ENCODE results near the gene HOXD3. TPM values are rescaled to one million over a fixed set of nuclear protein-coding genes. Genes with fewer than 3 reads are reported as not detected.

The HOXD3 gene
- polyA plus RNA-seq, 1 donor, result 3.9 TPM

- peaks cover 29% of the 10 kb centered on the region for H3K9me3 ChIP-seq (ENCODE audit: control insufficient read depth, low read depth, low read length)
- no peak overlapping the region for H3K27ac ChIP-seq (ENCODE audit: low read length)
- peaks cover 100% of the 10 kb centered on the region for H3K27me3 ChIP-seq (ENCODE audit: control insufficient read depth, insufficient read depth, low read length)
- no peaks in the 10 kb centered on the region for H3K36me3 ChIP-seq (ENCODE audit: control insufficient read depth, insufficient read depth, low read length)
- no CpG with 5 or more reads among the region's 26 CpGs for WGBS (ENCODE audit: insufficient coverage, low lambda C conversion rate)
- DNase-seq, result no peak
- H3K4me1 ChIP-seq (ENCODE audit: control insufficient read depth, insufficient read depth, low read length), result no peaks in the 10 kb centered on the region
- H3K4me3 ChIP-seq (ENCODE audit: low read length), result no peak overlapping the region
Measured at GRCh38 chr2:176114120-176114929, 42.8 kb upstream of the HOXD3 start.

GRCh38 chr2:176114930-176115625 is 42.0 kb upstream of the HOXD3 start:
- Histone ChIP-seq H3K9me3 (ENCODE audit: control insufficient read depth, low read depth, low read length) (peaks cover 29% of the 10 kb centered on the region), H3K4me1 (ENCODE audit: control insufficient read depth, insufficient read depth, low read length) (no peaks in the 10 kb centered on the region), H3K27ac (ENCODE audit: low read length) (no peak overlapping the region), H3K4me3 (ENCODE audit: low read length) (no peak overlapping the region), H3K27me3 (ENCODE audit: control insufficient read depth, insufficient read depth, low read length) (peaks cover 100% of the 10 kb centered on the region), H3K36me3 (ENCODE audit: control insufficient read depth, insufficient read depth, low read length) (no peaks in the 10 kb centered on the region)
- WGBS (ENCODE audit: insufficient coverage, low lambda C conversion rate), result 7% methylated on average over 8 of the region's 16 CpGs
- DNase-seq, result no peak

GRCh38 chr2:176115883-176116813 is 41.0 kb upstream of the HOXD3 start, which contains the start of gene HOXD10:
Gene HOXD10, plus strand, starts transcription at chr2:176116778. Its CDS starts 56 bp downstream, at chr2:176116834.
- peaks cover 100% of the 10 kb centered on the region for H3K27me3 ChIP-seq (ENCODE audit: control insufficient read depth, insufficient read depth, low read length)
- H3K4me3 ChIP-seq (ENCODE audit: low read length), result no peak within 1 kb of the TSS

GRCh38 chr2:176117162-176117822 is 39.8 kb upstream of the HOXD3 start:
- no peak overlapping the region for H3K27ac ChIP-seq (ENCODE audit: low read length)
- WGBS (ENCODE audit: insufficient coverage, low lambda C conversion rate), result no CpG with 5 or more reads among the region's 40 CpGs

More at GRCh38 chr2:176115883-176116813, 41.0 kb upstream of the HOXD3 start, which contains the start of gene HOXD10:
- H3K9me3 ChIP-seq (ENCODE audit: control insufficient read depth, low read depth, low read length), result peaks cover 29% of the 10 kb centered on the region
- H3K36me3 ChIP-seq (ENCODE audit: control insufficient read depth, insufficient read depth, low read length), result no peaks in the 10 kb centered on the region
- no peaks in the 10 kb centered on the region for H3K4me1 ChIP-seq (ENCODE audit: control insufficient read depth, insufficient read depth, low read length)
- no CpG with 5 or more reads among the region's 66 CpGs for WGBS (ENCODE audit: insufficient coverage, low lambda C conversion rate)
- no peak for DNase-seq
- no peak within 1 kb of the TSS for H3K27ac ChIP-seq (ENCODE audit: low read length)

GRCh38 chr2:176117823-176118371 is 39.2 kb upstream of the HOXD3 start:
- no peak for DNase-seq
- H3K4me1 ChIP-seq (ENCODE audit: control insufficient read depth, insufficient read depth, low read length), result peaks cover 3% of the 10 kb centered on the region
- no CpG with 5 or more reads among the region's 11 CpGs for WGBS (ENCODE audit: insufficient coverage, low lambda C conversion rate)
- no peak overlapping the region for H3K27ac ChIP-seq (ENCODE audit: low read length)
- peaks cover 29% of the 10 kb centered on the region for H3K9me3 ChIP-seq (ENCODE audit: control insufficient read depth, low read depth, low read length)
- no peak overlapping the region for H3K4me3 ChIP-seq (ENCODE audit: low read length)
- no peaks in the 10 kb centered on the region for H3K36me3 ChIP-seq (ENCODE audit: control insufficient read depth, insufficient read depth, low read length)
- peaks cover 100% of the 10 kb centered on the region for H3K27me3 ChIP-seq (ENCODE audit: control insufficient read depth, insufficient read depth, low read length)

More at GRCh38 chr2:176117162-176117822, 39.8 kb upstream of the HOXD3 start:
- Histone ChIP-seq H3K36me3 (ENCODE audit: control insufficient read depth, insufficient read depth, low read length) (no peaks in the 10 kb centered on the region), H3K27me3 (ENCODE audit: control insufficient read depth, insufficient read depth, low read length) (peaks cover 100% of the 10 kb centered on the region), H3K9me3 (ENCODE audit: control insufficient read depth, low read depth, low read length) (peaks cover 29% of the 10 kb centered on the region), H3K4me1 (ENCODE audit: control insufficient read depth, insufficient read depth, low read length) (no peaks in the 10 kb centered on the region), H3K4me3 (ENCODE audit: low read length) (no peak overlapping the region)
- DNase-seq, result no peak

GRCh38 chr2:176118601-176119339 is 38.3 kb upstream of the HOXD3 start:
- DNase-seq, result no peak
- Histone ChIP-seq H3K4me3 (ENCODE audit: low read length) (no peak overlapping the region), H3K9me3 (ENCODE audit: control insufficient read depth, low read depth, low read length) (peaks cover 32% of the 10 kb centered on the region), H3K27me3 (ENCODE audit: control insufficient read depth, insufficient read depth, low read length) (peaks cover 99% of the 10 kb centered on the region), H3K36me3 (ENCODE audit: control insufficient read depth, insufficient read depth, low read length) (no peaks in the 10 kb centered on the region), H3K4me1 (ENCODE audit: control insufficient read depth, insufficient read depth, low read length) (peaks cover 3% of the 10 kb centered on the region), H3K27ac (ENCODE audit: low read length) (no peak overlapping the region)
- 20% methylated on average over 2 of the region's 24 CpGs for WGBS (ENCODE audit: insufficient coverage, low lambda C conversion rate)

GRCh38 chr2:176120364-176121189 is 36.5 kb upstream of the HOXD3 start:
- no peak overlapping the region for H3K27ac ChIP-seq (ENCODE audit: low read length)
- peaks cover 33% of the 10 kb centered on the region for H3K9me3 ChIP-seq (ENCODE audit: control insufficient read depth, low read depth, low read length)
- H3K36me3 ChIP-seq (ENCODE audit: control insufficient read depth, insufficient read depth, low read length), result no peaks in the 10 kb centered on the region
- no peak overlapping the region for H3K4me3 ChIP-seq (ENCODE audit: low read length)
- H3K4me1 ChIP-seq (ENCODE audit: control insufficient read depth, insufficient read depth, low read length), result peaks cover 3% of the 10 kb centered on the region
- DNase-seq, result no peak
- H3K27me3 ChIP-seq (ENCODE audit: control insufficient read depth, insufficient read depth, low read length), result peaks cover 99% of the 10 kb centered on the region
- whole genome bisulfite sequencing (ENCODE audit: insufficient coverage, low lambda C conversion rate), result 0% methylated on average over 1 of the region's 13 CpGs

GRCh38 chr2:176121190-176122051 is 35.7 kb upstream of the HOXD3 start:
- H3K27me3 ChIP-seq (ENCODE audit: control insufficient read depth, insufficient read depth, low read length), result peaks cover 98% of the 10 kb centered on the region
- H3K4me3 ChIP-seq (ENCODE audit: low read length), result no peak overlapping the region
- H3K27ac ChIP-seq (ENCODE audit: low read length), result no peak overlapping the region
- H3K4me1 ChIP-seq (ENCODE audit: control insufficient read depth, insufficient read depth, low read length), result peaks cover 3% of the 10 kb centered on the region
- H3K36me3 ChIP-seq (ENCODE audit: control insufficient read depth, insufficient read depth, low read length), result no peaks in the 10 kb centered on the region
- no peak for DNase-seq
- peaks cover 26% of the 10 kb centered on the region for H3K9me3 ChIP-seq (ENCODE audit: control insufficient read depth, low read depth, low read length)
- WGBS (ENCODE audit: insufficient coverage, low lambda C conversion rate), result 0% methylated on average over 4 of the region's 53 CpGs

All from large intestine (tissue), 3 donors.